DMS 273 (cell line): Measurements from ENCODE around the gene ATP9A.
A peak's percentile ranks its signal among the peaks of the same experiment; 100 is the strongest.
"Not testable (repeated sequence)": the region's sequence is repeated elsewhere in the genome, so short reads cannot be mapped to it uniquely, and the experiment has no call there.

Source experiments
- DNase-seq: peaks from one replicate; lab custom pipeline; 2025; ENCODE audit not compliant: unreplicated experiment; lab: John Stamatoyannopoulos, UW

ATP9A gene

DNA sequence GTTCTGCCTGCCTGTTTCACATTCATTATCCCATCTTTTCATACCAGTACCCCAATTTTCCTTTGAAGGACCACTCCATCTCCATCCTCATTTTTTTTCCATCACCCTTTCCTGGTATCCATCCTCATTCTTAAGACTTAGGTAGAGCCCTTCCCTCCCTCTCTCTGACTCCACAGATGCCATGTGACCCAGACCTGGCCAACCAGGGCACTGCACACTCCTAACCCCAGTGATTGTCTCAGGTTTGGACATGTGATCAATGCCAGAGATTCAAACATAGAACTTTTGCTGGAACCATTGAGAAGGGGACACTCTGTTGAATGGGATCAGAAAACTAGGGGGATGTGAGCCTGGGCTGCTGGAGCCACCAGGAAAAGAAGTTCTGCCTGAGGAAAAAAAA, 186.6 kb downstream of the ATP9A start:
- DNase-seq, result no peak

DNA sequence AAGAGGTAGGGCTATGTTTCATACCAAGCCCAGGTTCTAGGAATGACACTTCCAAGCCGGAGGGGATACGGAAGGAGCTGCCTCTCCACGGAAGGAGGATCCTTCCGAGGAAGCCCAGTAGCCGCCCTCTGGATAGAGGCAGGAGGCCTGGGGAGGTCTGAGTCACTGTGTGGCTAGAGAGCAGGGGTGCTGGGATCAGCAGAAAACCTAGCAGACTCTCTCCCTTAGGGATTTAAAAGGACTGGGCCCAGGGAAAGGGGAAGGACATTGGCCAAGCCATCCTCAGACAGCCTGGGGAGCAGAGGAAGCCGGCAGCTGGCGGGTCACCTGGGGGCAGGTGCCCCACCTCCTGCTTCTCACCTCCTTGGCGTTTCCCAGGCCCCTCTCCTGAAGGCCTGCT, 189.1 kb downstream of the ATP9A start:
- no peak for DNase-seq

GRCh38 chr20:51578145-51578459, 190.1 kb downstream of the ATP9A start:
- DNase-seq, result no peak

- no peak for DNase-seq
Measured at GRCh38 chr20:51577432-51578144, 190.6 kb downstream of the ATP9A start.

- no peak for DNase-seq
Measured at GRCh38 chr20:51575486-51575885, 192.7 kb downstream of the ATP9A start.

GRCh38 chr20:51574248-51575033, 193.7 kb downstream of the ATP9A start:
- no peak for DNase-seq

DNA sequence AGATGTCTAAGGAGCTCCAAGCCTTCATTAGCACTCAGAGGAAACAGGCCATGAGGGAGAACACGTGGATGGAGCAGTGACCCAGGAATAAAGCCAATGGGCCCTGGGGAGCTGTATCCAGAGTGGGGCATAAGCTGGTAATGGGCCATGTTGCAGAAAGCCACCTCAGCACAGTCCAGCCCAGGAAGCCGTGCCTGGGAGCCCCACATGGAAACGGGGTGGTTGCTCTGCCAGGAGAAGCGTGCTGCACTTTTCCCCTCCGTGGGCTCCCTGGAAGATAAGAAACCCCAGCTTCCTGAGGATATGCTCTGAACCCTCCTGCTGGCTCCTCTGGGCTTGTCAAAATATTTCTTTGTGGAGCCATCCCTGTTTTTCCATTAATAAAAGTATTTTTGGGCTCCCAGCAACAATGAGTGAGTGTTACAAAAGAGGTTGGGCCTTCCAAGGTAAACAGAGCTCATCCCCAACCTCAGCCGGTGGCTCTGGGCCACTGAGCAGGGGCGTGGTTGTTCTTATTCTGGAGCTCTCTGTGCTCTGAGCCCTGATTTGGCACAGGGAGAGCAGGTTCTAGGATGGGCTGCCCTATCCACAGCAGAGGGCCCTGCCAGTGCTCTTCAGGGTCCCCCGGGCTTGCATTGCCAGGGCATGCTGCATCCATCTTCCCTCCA, 194.5 kb downstream of the ATP9A start:
- no peak for DNase-seq

DNA sequence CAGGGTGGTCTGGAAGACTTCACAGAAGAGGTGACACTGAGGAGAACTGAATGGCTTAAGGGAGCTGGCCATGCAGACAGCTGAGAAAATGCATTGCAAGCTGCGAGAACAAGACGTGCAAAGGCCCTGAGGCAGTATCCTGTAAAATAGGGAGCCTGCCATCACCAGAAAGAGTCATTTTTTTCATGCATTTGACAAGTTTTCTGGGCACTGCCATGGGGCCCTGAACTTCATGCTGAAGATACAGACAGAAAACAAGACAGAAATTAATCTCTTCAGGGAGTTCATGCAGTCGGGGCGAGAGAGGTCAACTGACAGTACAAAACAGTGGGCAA, 196.8 kb downstream of the ATP9A start:
- no peak for DNase-seq

- DNase-seq, result no peak
Measured at GRCh38 chr20:51570739-51571459, 197.3 kb downstream of the ATP9A start.

DNA sequence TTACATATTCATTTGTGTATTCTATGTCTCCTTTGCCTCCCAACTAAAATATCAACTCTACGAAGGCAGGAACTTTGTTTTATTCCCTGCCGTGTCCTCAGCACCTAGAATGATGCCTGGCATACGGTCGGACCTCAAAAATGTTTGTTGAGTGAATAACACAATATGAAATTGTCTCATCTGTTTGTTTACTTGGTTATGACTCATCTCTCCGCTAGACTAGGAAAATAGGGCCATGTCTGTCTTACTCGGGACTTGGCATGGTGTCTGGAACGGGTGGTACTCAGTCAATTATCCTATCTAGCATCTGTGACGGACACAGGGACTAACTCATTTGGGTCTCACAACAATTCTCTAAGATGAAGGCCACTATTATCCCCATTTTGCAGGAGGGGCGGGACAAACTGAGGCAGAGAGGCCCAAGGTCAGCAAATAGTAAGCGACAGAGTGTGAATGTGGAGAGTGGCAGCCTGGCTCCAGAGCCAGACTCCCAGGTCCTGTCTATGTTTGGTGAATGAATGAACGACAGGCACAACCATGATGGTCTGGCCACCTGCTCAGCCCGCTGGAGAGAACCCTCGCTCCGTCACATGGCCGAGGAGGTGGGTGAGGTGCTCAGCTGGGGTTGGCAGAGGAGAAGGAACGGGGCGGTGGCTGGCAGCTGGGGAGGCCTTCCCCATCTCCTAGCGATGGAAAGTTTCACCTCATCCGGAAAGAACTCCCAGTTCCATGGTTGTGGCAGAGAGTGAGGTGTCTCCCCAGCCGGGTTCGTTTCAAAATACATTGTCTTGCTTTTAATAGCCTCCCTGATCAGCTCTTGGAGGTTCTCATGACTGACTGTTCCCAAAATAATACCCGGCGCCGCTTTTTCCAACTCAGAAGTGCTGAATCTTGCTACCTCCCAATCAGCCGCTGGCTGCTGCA, 198.1 kb downstream of the ATP9A start:
- DNase-seq, result no peak

DNA sequence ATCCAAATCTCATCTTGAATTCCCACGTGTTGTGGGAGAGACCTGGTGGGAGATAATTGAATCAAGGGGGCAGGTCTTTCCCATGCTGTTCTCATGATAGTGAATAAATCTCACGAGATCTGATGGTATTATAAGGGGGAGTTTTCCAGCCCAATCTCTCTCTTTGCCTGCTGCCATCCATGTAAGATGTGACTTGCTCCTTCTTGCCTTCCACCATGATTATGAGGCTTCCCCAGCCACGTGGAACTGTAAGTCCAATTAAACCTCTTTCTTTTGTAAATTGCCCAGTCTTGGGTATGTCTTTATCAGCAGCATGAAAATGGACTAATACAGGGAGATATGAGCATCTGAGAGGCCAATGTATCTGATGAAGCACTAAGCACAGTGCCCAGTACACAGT, 199.7 kb downstream of the ATP9A start:
- DNase-seq, result not testable (repeated sequence)

GRCh38 chr20:51567622-51568021, 200.6 kb downstream of the ATP9A start:
- no peak for DNase-seq

DNA sequence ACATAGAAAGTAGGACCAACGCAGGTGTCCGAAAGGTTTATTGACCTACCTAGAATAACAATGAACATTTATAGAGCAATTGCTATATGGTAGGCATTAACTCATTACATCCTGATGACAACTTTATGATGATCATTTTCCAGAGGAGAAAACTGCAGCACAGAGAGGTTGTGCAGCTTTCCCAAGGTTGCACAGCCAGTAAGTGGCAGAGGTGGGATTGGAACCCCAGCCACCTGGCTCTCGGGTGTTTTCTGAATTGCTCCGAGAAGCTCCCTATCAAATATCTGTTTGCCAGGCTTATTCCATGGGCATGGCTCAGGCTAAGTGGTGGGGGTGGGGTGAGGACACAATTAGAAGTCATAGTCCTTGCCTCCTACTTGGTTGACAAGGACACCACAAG, 201.6 kb downstream of the ATP9A start:
- no peak for DNase-seq

- DNase-seq, result peak; percentile 24
Measured at GRCh38 chr20:51565298-51566144, 202.7 kb downstream of the ATP9A start.

DNA sequence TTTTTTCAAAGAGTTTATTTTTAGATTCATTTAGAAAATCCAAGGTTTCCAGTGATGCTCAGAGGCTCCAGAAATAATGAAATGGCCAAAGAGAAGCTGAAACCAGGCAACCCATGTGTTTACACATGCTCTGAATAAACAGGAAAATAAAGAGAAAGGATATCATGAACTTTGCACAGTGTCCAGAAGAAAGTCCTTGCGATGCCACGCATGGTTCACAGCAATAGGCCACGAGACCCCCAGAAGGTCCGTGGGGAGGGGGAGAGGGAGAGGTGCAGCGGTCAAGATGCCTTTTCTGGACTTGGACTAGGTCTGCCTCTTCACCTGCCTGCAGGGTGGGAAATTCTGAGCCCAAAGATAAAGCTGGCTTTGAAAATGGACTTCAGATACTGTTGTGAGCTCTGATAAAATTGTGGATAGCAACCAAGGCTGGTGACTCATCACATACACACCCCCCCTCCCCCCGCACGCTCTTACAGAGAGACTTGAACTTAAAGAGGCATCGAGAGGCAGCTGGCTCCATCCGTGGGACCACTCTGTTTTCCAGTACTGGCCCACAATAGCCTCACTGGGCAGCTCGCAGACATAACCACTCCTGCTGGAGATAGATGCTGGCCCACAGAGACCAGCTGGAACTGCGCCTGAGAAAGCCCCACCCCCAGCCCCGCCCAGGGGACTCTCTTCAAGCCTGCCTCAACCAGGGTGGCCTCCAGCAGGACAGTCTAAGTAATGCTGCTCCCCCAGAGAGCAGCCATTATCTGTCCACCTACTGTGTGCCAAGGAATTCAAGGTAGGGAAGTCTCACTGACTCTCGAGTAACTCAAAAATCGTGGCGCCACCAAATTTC, 204.5 kb downstream of the ATP9A start:
- DNase-seq, result peak; percentile 66

- no peak for DNase-seq
Measured at GRCh38 chr20:51563174-51563485, 205.1 kb downstream of the ATP9A start.

GRCh38 chr20:51562332-51563173, 205.6 kb downstream of the ATP9A start:
- peak; percentile 80 for DNase-seq

GRCh38 chr20:51562027-51562331, 206.2 kb downstream of the ATP9A start:
- DNase-seq, result peak; percentile 75
